ENCODE measurements around the gene HIP1.

Gene HIP1

DNA sequence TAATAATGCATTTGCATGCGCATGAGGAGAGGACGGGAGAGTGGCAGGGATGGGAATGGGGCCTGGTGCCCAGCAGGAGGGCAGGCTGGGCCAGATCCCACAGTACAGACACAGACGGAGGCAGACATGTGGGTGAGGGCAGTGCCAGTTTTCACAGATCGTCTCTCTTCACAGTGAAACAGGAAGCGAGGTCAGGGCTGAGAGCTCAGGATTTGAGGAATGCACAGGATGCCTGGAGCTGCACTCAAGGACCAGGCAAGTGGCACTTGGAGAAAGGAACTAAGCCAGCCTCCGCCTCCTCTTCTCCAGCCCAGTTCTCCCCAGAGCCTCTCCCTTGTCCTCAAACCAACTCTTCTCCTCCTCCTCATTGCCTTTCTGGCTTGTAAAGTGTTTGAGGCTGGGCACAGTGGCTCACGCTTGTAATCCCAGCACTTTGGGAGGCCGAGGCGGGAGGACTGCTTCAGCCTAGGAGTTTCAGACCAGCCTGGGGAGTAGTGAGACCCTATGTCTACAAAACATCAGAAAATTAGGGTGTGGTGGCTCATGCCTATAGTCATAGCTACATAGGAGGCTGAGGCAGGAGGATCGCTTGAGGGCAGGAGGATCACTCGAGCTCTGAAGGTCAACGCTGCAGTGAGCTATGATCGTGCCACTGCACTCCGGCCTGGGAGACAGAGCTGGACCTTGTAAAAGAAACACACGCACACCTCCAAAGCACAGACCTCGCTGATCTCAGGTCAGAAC is 115.2 kb downstream of the HIP1 start:
- no peak for DNase-seq (ENCODE audit: low read depth, low spot score)
- TF ChIP-seq, protein P1, sequence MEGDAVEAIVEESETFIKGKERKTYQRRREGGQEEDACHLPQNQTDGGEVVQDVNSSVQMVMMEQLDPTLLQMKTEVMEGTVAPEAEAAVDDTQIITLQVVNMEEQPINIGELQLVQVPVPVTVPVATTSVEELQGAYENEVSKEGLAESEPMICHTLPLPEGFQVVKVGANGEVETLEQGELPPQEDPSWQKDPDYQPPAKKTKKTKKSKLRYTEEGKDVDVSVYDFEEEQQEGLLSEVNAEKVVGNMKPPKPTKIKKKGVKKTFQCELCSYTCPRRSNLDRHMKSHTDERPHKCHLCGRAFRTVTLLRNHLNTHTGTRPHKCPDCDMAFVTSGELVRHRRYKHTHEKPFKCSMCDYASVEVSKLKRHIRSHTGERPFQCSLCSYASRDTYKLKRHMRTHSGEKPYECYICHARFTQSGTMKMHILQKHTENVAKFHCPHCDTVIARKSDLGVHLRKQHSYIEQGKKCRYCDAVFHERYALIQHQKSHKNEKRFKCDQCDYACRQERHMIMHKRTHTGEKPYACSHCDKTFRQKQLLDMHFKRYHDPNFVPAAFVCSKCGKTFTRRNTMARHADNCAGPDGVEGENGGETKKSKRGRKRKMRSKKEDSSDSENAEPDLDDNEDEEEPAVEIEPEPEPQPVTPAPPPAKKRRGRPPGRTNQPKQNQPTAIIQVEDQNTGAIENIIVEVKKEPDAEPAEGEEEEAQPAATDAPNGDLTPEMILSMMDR (IDR thresholded peaks at IDR 0.05; ENCODE audit: insufficient read depth, low read length, missing control alignments), result no peak
- ChIA-PET POLR2A (no interaction called here), CTCF (interaction anchor here (0.7 kb wide), 1 partner anchor 11 kb away, joined by 3 read pairs; no protein-coding TSS in a partner anchor)
- H3K4me3 ChIP-seq (ENCODE audit: low read depth, low read length), result no peak overlapping the region

DNA sequence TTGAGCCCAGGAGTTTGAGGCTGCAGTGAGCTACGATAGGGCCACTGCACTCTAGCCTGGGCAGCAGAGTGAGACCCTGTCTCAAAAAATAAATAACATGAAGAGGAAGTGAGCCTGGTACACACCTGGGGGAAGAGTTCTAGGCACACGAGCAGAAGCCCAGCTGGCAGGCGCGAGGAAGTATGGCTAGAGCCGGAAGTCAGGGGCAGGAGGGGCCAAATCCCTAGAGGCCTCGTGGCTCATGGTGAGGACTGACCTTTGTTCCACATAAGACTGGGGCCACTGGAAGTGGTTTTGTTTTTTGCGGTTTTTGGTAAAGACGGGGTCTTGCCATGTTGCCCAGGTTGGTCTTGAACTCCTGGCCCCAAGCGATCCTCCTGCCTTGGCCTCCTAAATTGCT is 117.6 kb downstream of the HIP1 start:
- ChIA-PET POLR2A (no interaction called here), CTCF (no interaction called here)
- H3K4me3 ChIP-seq (ENCODE audit: low read depth, low read length), result no peak overlapping the region

DNA sequence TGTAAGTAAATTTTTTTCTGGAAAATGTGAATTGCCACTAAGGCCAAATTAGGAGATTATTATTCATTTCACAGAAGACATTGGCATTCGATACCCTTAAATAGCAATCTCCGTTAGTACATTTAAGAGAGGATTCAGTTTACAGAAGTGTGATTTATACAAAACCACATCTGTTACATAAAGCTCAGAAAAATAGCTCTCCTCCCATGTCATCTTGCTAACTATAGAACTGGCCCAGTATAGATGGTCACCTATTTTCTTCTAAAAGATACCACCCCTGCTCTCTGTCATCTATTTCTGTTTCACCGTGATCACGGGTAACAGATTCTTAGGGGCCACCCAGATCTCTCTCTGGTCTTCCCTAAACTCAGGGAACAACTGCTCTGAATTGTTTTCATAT is 119.1 kb downstream of the HIP1 start:
- TF ChIP-seq, protein P1 (IDR thresholded peaks at IDR 0.05; ENCODE audit: insufficient read depth, low read length, missing control alignments), result no peak
- POLR2A ChIA-PET, result no interaction called here
- DNase-seq (ENCODE audit: low read depth, low spot score), result no peak
- CTCF ChIA-PET, result interaction anchor here (1.0 kb wide), 1 partner anchor 143 kb away, joined by 3 read pairs; no protein-coding TSS in a partner anchor
- no peak overlapping the region for H3K4me3 ChIP-seq (ENCODE audit: low read depth, low read length)

More for the DNA sequence above, 117.6 kb downstream of the HIP1 start:
- no peak for DNase-seq (ENCODE audit: low read depth, low spot score)
- TF ChIP-seq, protein P1 (IDR thresholded peaks at IDR 0.05; ENCODE audit: insufficient read depth, low read length, missing control alignments), result no peak

DNA sequence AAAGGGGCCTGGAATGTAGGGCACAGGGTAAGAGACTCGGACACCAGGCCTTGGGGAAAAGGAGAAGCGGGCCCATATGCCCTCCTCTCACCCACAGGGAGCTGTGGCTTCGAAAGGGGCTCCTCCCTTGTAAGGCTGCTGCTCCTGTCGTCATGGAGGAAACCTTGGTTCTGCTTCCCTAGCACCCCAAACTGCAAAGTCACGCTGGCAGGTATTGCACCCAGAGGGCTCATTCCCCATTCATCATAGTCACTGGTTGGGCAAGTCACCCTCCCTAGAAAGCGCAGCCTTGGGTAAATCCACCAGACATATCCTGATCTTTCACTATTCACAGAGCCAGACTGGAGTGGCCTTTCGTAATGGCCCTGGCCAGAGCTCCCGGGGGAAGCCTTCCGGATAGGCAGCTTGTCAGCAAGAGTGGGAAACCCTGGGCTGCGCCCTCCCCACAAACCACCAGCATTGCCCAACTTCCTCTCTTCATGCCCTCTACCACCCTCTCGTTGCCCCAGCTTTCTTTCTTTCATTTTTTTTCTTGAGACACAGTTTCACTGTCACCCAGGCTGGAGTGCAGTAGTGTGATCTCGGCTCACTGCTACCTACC is 121.0 kb downstream of the HIP1 start:
- ChIA-PET POLR2A (no interaction called here), CTCF (no interaction called here)
- H3K4me3 ChIP-seq (ENCODE audit: low read depth, low read length), result no peak overlapping the region
- DNase-seq (ENCODE audit: low read depth, low spot score), result no peak
- TF ChIP-seq, protein P1 (IDR thresholded peaks at IDR 0.05; ENCODE audit: insufficient read depth, low read length, missing control alignments), result no peak

DNA sequence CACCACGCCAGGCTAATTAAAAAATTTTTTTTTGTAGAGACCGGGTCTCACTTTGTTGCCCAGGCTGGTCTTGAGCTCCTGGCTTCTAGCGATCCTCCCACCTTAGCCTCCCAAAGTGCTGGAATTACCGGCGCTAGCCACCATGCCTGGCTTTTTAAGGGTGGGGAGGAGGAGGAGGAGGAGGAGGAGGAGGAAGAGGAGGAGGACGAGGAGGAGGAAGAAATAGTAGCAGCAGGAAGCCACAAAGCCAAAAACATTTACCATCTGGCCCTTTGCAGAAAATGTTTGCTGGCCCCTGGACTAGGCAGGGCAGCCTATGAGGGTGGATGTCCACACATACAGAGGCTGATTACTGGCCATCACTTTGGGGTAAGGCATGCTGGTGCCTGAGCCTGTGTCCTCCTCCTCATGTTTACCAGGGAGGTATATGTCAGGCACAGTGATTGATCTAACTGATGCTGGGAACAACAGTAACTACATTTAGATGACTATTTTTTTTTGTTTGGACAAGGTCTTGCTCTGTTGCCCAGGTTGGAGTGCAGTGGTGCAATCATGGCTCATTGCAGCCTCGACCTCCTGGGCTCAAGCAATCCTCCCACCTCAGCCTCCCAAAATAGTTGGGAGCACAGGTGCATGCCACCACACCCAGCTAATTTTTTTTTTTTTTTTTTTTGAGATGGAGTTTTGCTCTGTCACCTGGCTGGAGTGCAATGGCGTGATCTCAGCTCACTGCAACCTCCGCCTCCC is 122.1 kb downstream of the HIP1 start:
- TF ChIP-seq, protein P1 (IDR thresholded peaks at IDR 0.05; ENCODE audit: insufficient read depth, low read length, missing control alignments), result no peak
- POLR2A ChIA-PET, result interaction anchor here (0.6 kb wide), 1 partner anchor 41 kb away, joined by 3 read pairs; no protein-coding TSS in a partner anchor
- CTCF ChIA-PET, result no interaction called here
- no peak overlapping the region for H3K4me3 ChIP-seq (ENCODE audit: low read depth, low read length)
- DNase-seq (ENCODE audit: low read depth, low spot score), result no peak

DNA sequence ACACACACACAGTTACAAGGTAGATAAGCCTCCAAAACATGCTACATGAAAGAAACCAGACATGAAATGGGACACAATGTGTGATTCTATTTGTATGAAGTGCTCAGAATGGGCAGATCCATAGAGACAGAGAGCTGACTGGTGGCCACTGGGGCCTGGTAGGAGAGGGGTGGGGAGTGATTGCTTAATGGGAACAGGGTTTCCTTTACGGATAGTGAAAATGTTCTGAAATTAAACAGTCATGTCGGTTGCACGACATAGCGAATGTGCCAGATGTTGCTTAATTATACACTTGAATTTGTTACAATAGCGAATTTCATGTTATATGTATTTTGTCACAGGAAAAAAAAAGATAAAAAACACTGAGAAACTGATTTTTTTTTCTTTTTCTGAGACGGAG is 124.3 kb downstream of the HIP1 start:
- ChIA-PET POLR2A (no interaction called here), CTCF (interaction anchor here (1.0 to 1.4 kb wide), 2 partner anchors 28 to 155 kb away, joined by 3 to 4 read pairs; no protein-coding TSS in a partner anchor)
- no peak overlapping the region for H3K4me3 ChIP-seq (ENCODE audit: low read depth, low read length)
- DNase-seq (ENCODE audit: low read depth, low spot score), result no peak
- TF ChIP-seq, protein P1 (IDR thresholded peaks at IDR 0.05; ENCODE audit: insufficient read depth, low read length, missing control alignments), result no peak

Data from AG04449 (cell line).